ENCODE measurements around the gene ZNF438. TPM values are rescaled to one million over a fixed set of nuclear protein-coding genes. Genes with fewer than 3 reads are reported as not detected.
"Not testable (repeated sequence)": the region's sequence is repeated elsewhere in the genome, so short reads cannot be mapped to it uniquely, and the experiment has no call there.

Gene ZNF438
- total RNA-seq, 4 donors from 2014 or later, result 2.9 to 9.3 (median 5.9) TPM

- WGBS, 2 donors, result 66 to 77% methylated on average over 6 of the region's 6 CpGs
- Histone ChIP-seq H3K9me3 (no peaks in the 10 kb centered on the region), H3K36me3 (no peaks in the 10 kb centered on the region), H3K4me3 (no peak overlapping the region), H3K27ac (no peak overlapping the region), H3K27me3 (no peaks in the 10 kb centered on the region), H3K4me1 (no peaks in the 10 kb centered on the region)
- intact Hi-C loops (cut with DNase I), result no loop called here
- TF ChIP-seq POLR2A (IDR thresholded peaks at IDR 0.05), result no peak
- TF ChIP-seq CTCF (IDR thresholded peaks at IDR 0.05), result no peak
- no peak for DNase-seq
These were observed 67.4 kb downstream of the ZNF438 start for GRCh38 chr10:30963992-30964930.

- WGBS, 2 donors, result 79 to 85% methylated on average over 4 of the region's 4 CpGs
- Histone ChIP-seq H3K4me3 (no peak overlapping the region), H3K9me3 (no peaks in the 10 kb centered on the region), H3K27me3 (no peaks in the 10 kb centered on the region), H3K27ac (no peak overlapping the region), H3K36me3 (no peaks in the 10 kb centered on the region), H3K4me1 (no peaks in the 10 kb centered on the region)
- no peak for DNase-seq
- no peak for TF ChIP-seq POLR2A (IDR thresholded peaks at IDR 0.05)
- no peak for TF ChIP-seq CTCF (IDR thresholded peaks at IDR 0.05)
- intact Hi-C loops (cut with DNase I), result no loop called here
These were observed 69.1 kb downstream of the ZNF438 start for GRCh38 chr10:30962522-30962921.

- intact Hi-C loops (cut with DNase I), result no loop called here
- no peaks in the 10 kb centered on the region for H3K36me3 ChIP-seq
- no peaks in the 10 kb centered on the region for H3K9me3 ChIP-seq
- no peak for DNase-seq
- no peaks in the 10 kb centered on the region for H3K27me3 ChIP-seq
- H3K4me1 ChIP-seq, result no peaks in the 10 kb centered on the region
- no peak overlapping the region for H3K27ac ChIP-seq
- H3K4me3 ChIP-seq, result no peak overlapping the region
- TF ChIP-seq CTCF (IDR thresholded peaks at IDR 0.05) (no peak), POLR2A (IDR thresholded peaks at IDR 0.05) (no peak)
These were observed 71.8 kb downstream of the ZNF438 start for GRCh38 chr10:30959836-30960210.

- H3K4me1 ChIP-seq; intact Hi-C loops (cut with DNase I); DNase-seq; H3K27ac ChIP-seq; H3K36me3 ChIP-seq; H3K4me3 ChIP-seq; H3K27me3 ChIP-seq; H3K9me3 ChIP-seq: not testable (repeated sequence)
- WGBS, 2 donors, result 83 to 85% methylated on average over 3 of the region's 4 CpGs
These were observed 82.4 kb downstream of the ZNF438 start for GRCh38 chr10:30949218-30949617.

- no peak for DNase-seq
- Histone ChIP-seq H3K9me3 (no peaks in the 10 kb centered on the region), H3K27me3 (no peaks in the 10 kb centered on the region), H3K27ac (no peak overlapping the region), H3K4me3 (no peak overlapping the region), H3K36me3 (no peaks in the 10 kb centered on the region), H3K4me1 (peaks cover 0 to 6% (median 6%) of the 10 kb centered on the region in 3 donors)
- TF ChIP-seq CTCF (IDR thresholded peaks at IDR 0.05) (no peak), POLR2A (IDR thresholded peaks at IDR 0.05) (no peak)
- intact Hi-C loops (cut with DNase I), result no loop called here
- WGBS, 2 donors, result 88 to 94% methylated on average over 4 of the region's 4 CpGs
These were observed 87.7 kb downstream of the ZNF438 start for GRCh38 chr10:30944005-30944404.
